K562 (cell line): ENCODE results near the gene CACNA2D4. TPM values are rescaled to one million over a fixed set of nuclear protein-coding genes. Genes with fewer than 3 reads are reported as not detected.

ENCODE experiments used
- ATAC-seq: fragments of 200-7000 bp; cut with Tn5 transposase; 3 replicates; pipeline ENCODE4 v1.9.1; 2020; ENCODE audit warnings: moderate library complexity
- BruUV-seq: library from RNA; stranded (reverse); fragments of 400-500 nt; replicated peaks from 2 replicates; lab custom pipeline; 2021; lab: Mats Ljungman, UMichigan
- CTCF ChIA-PET: fragments of 300-600 bp; formaldehyde crosslinking; extraction: SDS; loops from one replicate; lab custom pipeline; 2021; ENCODE audit warnings: low intra/inter-chr PET ratio; lab: Yijun Ruan, JAX
- POLR2A ChIA-PET: fragments of 300-600, 350-650 bp; sonication (Branson Sonifier 250); formaldehyde crosslinking; extraction: SDS; loops from one replicate; lab custom pipeline; 2021; ENCODE audit warnings: antibody characterized with exemption, inconsistent platforms; lab: Yijun Ruan, JAX
- DNase-seq, 4 experiments: peaks; one replicate each; pipeline versions ENCODE4 v3.0.0 to v3.0.0-alpha.2; 2011 to 2018; ENCODE audit warnings: low spot score in 3 of 4, mixed read lengths in 3 of 4; ENCODE audit errors: extremely low read depth in 1 of 4
- FAIRE-seq: peaks from 2 replicates; lab custom pipeline; 2011; peaks lifted over from hg19 to GRCh38; lab: Jason Lieb, UNC
- H2AFZ ChIP-seq: 2 replicates; pipeline ENCODE4 v1.6.0; 2011; ENCODE audit warnings: low read depth, low read length, control low read depth, inconsistent platforms
- H3K27ac ChIP-seq: fragments of 200-600 bp; 3 replicates; pipeline ENCODE4 v1.8.0; 2011; ENCODE audit warnings: low read depth, mild to moderate bottlenecking, control low read depth, inconsistent platforms, low read length, moderate library complexity, mixed read lengths; ENCODE audit errors: extremely low read depth
- H3K27me3 ChIP-seq, 2 experiments: fragments of 300-600 bp in 1 of 2; 2 replicates in 1 of 2; 3 replicates in 1 of 2; pipeline versions ENCODE4 v1.6.0 to v1.8.0; 2011; ENCODE audit warnings: inconsistent platforms in 2 of 2, low read length in 2 of 2, mild to moderate bottlenecking in 1 of 2, mixed read lengths in 1 of 2, moderate library complexity in 1 of 2; ENCODE audit not compliant: control insufficient read depth in 2 of 2, insufficient read depth in 2 of 2
- H3K36me3 ChIP-seq: fragments of 300-600 bp; 3 replicates; pipeline ENCODE4 v1.8.0; 2011; ENCODE audit warnings: mild to moderate bottlenecking, low read length, inconsistent platforms; ENCODE audit not compliant: control insufficient read depth, insufficient read depth
- H3K4me1 ChIP-seq, 2 experiments: fragments of 200-600 bp in 1 of 2; replicated peaks in 1 of 2; 2 replicates in 1 of 2; 3 replicates in 1 of 2; pipeline versions ENCODE4 v1.5.1 to v1.8.0; 2011; ENCODE audit warnings: inconsistent platforms in 2 of 2, low read length in 2 of 2, mild to moderate bottlenecking in 1 of 2, mixed read lengths in 1 of 2, moderate library complexity in 1 of 2; ENCODE audit not compliant: control insufficient read depth in 2 of 2, insufficient read depth in 2 of 2
- H3K4me2 ChIP-seq: 2 replicates; pipeline ENCODE4 v1.6.1; 2011; ENCODE audit warnings: low read length, control low read depth, inconsistent platforms, mixed read lengths; ENCODE audit not compliant: insufficient read depth
- H3K4me3 ChIP-seq: fragments of 200-600 bp; sonication (generic), shearing (Covaris generic); 2 replicates; pipeline ENCODE4 v1.5.1; 2016; ENCODE audit warnings: control low read depth, inconsistent platforms
- H3K79me2 ChIP-seq: fragments of 200-600 bp; 3 replicates; pipeline ENCODE4 v1.8.0; 2011; ENCODE audit warnings: low read length, inconsistent platforms; ENCODE audit not compliant: control insufficient read depth, insufficient read depth
- H3K9ac ChIP-seq, 2 experiments: 2 replicates each; pipeline versions ENCODE4 v1.6.0 to v1.6.1; 2011; ENCODE audit warnings: low read depth in 2 of 2, low read length in 2 of 2, control low read depth in 1 of 2, inconsistent platforms in 1 of 2, mild to moderate bottlenecking in 1 of 2, mixed read lengths in 1 of 2; ENCODE audit not compliant: insufficient read depth in 1 of 2
- H3K9me1 ChIP-seq: one replicate; pipeline ENCODE4 v1.6.0; 2011; ENCODE audit warnings: inconsistent platforms, mild to moderate bottlenecking, low read length, moderate library complexity; ENCODE audit not compliant: control insufficient read depth, insufficient read depth
- H3K9me3 ChIP-seq: replicated peaks from 2 replicates; pipeline ENCODE4 v1.5.1; 2011; ENCODE audit warnings: low read depth, low read length, inconsistent platforms; ENCODE audit not compliant: control insufficient read depth, insufficient read depth
- H4K20me1 ChIP-seq: replicated peaks from 2 replicates; pipeline ENCODE4 v1.6.1; 2011; ENCODE audit warnings: low read length, inconsistent platforms, mixed read lengths; ENCODE audit not compliant: control insufficient read depth, insufficient read depth
- MIER1 ChIP-seq: fragments of 450-650 bp; IDR thresholded peaks from 2 replicates; pipeline ENCODE4 v1.6.1; 2016; ENCODE audit warnings: antibody characterized with exemption, mild to moderate bottlenecking, low read depth
- POLR3G ChIP-seq: IDR thresholded peaks from 2 replicates; pipeline ENCODE4 v1.6.1; 2011; ENCODE audit not compliant: insufficient read length, insufficient replicate concordance; ENCODE audit errors: extremely low read depth
- ZNF354B ChIP-seq: fragments of 250-450 bp; sonication (Bioruptor Pico); IDR thresholded peaks from 2 replicates; pipeline ENCODE4 v1.4.0; 2020
- WGBS: fragments of 100-300 bp; shearing (Covaris generic); methylation state at CpG from one replicate; pipeline ENCODE4 v1.1.6; 2016; ENCODE audit warnings: low coverage, mixed read lengths; ENCODE audit not compliant: insufficient coverage; ENCODE audit errors: missing lambda C conversion rate; 5-methylcytosine and 5-hydroxymethylcytosine counted together
- in situ Hi-C: fragments of 300-500 bp; cut with MboI; formaldehyde crosslinking; loops from 4 replicates; pipeline ENCODE4 v1.15.0; 2018; ENCODE audit warnings: inconsistent platforms, mixed read lengths
- intact Hi-C: fragments of 100-400 bp; cut with micrococcal nuclease; formaldehyde crosslinking; loops from 2 replicates; pipeline ENCODE4 v1.14.2; 2022
- polyA plus RNA-seq, 8 experiments: library from polyadenylated mRNA; depleted of rRNA in 4 of 8; stranded (reverse) in 5 of 8; unstranded in 3 of 8; fragments of >200 nt; fragmentation: Nextera tagmentation in 2 of 8; fragmentation: Illumina TruSeq in 1 of 8; extraction: Ambion mirVana in 2 of 8; extraction: Trizol in 1 of 8; gene quantifications; 2 replicates each; pipeline versions ENCODE4 v1.2.1 to v1.2.3, GENCODE V29; 2011 to 2014; ENCODE audit warnings: inconsistent platforms in 1 of 8, missing spikeins in 1 of 8
- total RNA-seq, 7 experiments: library from RNA; depleted of rRNA in 6 of 7; stranded (reverse); fragments of >200 nt in 6 of 7; fragmentation: Illumina TruSeq in 2 of 7; extraction: Trizol in 2 of 7; gene quantifications; 2 replicates each; pipeline versions ENCODE4 v1.2.1 to v1.2.3, GENCODE V29; 2011 to 2021; ENCODE audit warnings: low replicate concordance in 1 of 7
- TF ChIP-seq, protein P1 (sequence below): fragments of 450-650 bp; IDR thresholded peaks from 2 replicates; pipeline ENCODE4 v1.6.1; 2016

CACNA2D4 gene
- total and polyA plus RNA-seq, 9 of the 15 experiments (the other 6 are each of a cell fraction or from before 2014, with no cell fraction given), result 0.04 to 0.69 (median 0.40) TPM; not detected in 3

DNA sequence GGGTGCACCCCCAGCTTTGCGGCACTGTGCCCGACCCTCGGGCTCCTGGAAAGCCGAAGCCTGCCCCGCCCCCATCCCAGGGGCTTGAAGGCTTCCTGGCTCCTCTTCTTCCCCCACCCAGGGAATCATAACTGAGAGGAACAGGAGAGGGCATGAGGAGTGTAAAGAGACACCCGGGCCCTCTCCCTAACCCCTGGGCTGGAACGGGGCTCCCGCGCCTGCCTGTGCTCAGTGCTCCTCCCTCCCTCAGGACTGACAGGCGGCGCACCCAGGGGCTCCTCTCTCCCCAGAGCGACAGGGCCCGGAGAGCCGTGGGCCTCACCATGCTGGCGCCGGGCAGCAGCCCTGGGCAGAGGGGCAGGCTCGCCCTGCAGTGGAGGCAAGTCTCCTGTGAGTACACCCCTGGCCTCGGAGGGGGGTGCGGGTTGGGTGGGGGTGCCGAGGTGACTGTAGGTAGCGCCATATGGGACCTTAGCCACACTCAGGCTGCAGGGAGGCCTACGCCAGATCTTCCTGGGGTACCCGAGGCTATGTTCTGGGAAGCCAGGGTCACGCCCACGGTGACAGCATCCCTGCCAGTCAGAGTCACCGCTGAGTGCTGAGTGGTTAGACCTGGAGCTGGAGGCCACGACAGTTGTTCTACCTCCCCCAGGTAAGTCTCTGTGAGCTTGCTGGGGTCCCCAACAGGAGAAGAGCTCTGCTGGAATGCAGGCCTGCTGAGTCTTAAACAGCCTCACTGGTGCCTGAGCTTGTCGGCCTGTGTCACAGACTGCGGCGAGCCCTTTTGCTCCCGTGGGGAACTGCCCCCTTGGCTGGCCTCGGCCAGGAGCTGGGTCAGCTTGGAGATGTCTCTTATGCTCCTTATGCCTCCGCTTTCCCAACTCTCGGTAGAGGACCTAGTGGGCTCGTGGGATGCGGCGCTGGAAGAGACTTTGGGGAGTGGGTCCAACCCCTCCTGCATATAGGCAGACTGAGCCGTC is 90.3 kb downstream of the CACNA2D4 start:
- Histone ChIP-seq H3K9me1 (no peaks in the 10 kb centered on the region), H3K9ac (no peak overlapping the region), H3K27me3 (peaks cover 10 to 76% of the 10 kb centered on the region in 2 experiments; a peak in 3 of 5 replicates), H3K27ac (no peak overlapping the region), H3K4me3 (no peak overlapping the region), H3K4me2 (no peak overlapping the region), H3K4me1 (peaks cover 0 to 18% of the 10 kb centered on the region in 2 experiments; a peak in 2 of 5 replicates), H3K79me2 (no peaks in the 10 kb centered on the region), H3K36me3 (no peaks in the 10 kb centered on the region), H3K9me3 (no peaks in the 10 kb centered on the region), H2AFZ (no peak overlapping the region), H4K20me1 (peaks cover 17% of the 10 kb centered on the region)
- FAIRE-seq, result no peak
- CTCF ChIA-PET, result no interaction called here
- POLR2A ChIA-PET, result interaction anchor here (0.6 kb wide), 1 partner anchor 589 kb away, joined by 3 read pairs; no protein-coding TSS in a partner anchor
- no peak for ATAC-seq
- BruUV-seq, result no TSS peak
- no peak for TF ChIP-seq MIER1
- TF ChIP-seq, protein P1, sequence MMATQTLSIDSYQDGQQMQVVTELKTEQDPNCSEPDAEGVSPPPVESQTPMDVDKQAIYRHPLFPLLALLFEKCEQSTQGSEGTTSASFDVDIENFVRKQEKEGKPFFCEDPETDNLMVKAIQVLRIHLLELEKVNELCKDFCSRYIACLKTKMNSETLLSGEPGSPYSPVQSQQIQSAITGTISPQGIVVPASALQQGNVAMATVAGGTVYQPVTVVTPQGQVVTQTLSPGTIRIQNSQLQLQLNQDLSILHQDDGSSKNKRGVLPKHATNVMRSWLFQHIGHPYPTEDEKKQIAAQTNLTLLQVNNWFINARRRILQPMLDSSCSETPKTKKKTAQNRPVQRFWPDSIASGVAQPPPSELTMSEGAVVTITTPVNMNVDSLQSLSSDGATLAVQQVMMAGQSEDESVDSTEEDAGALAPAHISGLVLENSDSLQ, result no peak
- TF ChIP-seq POLR3G, result no peak
- TF ChIP-seq ZNF354B, result no peak
- in situ Hi-C loops (no loop called here), intact Hi-C loops (no loop called here)
- no peak for DNase-seq
- 11% methylated on average over 28 of the region's 38 CpGs for whole genome bisulfite sequencing
